AG09319 (cell line): ENCODE results near the gene TSSK3.
A peak's percentile ranks its signal among the peaks of the same experiment; 100 is the strongest.
"Not testable (repeated sequence)": the region's sequence is repeated elsewhere in the genome, so short reads cannot be mapped to it uniquely, and the experiment has no call there.

Experiments used
- DNase-seq: peaks from one replicate; pipeline ENCODE4 v3.0.0-alpha.2; 2010; ENCODE audit warnings: low read depth; ENCODE audit errors: extremely low read depth
- TF ChIP-seq, protein P1 (sequence below): IDR thresholded peaks from 2 replicates; pipeline ENCODE4 v1.5.1; 2011; ENCODE audit warnings: low read depth, mild to moderate bottlenecking, inconsistent platforms, low read length, moderate library complexity

Gene TSSK3

GRCh38 chr1:32351399-32352238, 10.7 kb upstream of the TSSK3 start:
- DNase-seq: peak; percentile 83
- TF ChIP-seq, protein P1, sequence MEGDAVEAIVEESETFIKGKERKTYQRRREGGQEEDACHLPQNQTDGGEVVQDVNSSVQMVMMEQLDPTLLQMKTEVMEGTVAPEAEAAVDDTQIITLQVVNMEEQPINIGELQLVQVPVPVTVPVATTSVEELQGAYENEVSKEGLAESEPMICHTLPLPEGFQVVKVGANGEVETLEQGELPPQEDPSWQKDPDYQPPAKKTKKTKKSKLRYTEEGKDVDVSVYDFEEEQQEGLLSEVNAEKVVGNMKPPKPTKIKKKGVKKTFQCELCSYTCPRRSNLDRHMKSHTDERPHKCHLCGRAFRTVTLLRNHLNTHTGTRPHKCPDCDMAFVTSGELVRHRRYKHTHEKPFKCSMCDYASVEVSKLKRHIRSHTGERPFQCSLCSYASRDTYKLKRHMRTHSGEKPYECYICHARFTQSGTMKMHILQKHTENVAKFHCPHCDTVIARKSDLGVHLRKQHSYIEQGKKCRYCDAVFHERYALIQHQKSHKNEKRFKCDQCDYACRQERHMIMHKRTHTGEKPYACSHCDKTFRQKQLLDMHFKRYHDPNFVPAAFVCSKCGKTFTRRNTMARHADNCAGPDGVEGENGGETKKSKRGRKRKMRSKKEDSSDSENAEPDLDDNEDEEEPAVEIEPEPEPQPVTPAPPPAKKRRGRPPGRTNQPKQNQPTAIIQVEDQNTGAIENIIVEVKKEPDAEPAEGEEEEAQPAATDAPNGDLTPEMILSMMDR: peak; percentile 17

GRCh38 chr1:32352239-32352745, 10.0 kb upstream of the TSSK3 start:
- TF ChIP-seq, protein P1: no peak
- no peak for DNase-seq

GRCh38 chr1:32352831-32353383, 9.4 kb upstream of the TSSK3 start:
- TF ChIP-seq, protein P1: no peak
- DNase-seq: no peak

DNA sequence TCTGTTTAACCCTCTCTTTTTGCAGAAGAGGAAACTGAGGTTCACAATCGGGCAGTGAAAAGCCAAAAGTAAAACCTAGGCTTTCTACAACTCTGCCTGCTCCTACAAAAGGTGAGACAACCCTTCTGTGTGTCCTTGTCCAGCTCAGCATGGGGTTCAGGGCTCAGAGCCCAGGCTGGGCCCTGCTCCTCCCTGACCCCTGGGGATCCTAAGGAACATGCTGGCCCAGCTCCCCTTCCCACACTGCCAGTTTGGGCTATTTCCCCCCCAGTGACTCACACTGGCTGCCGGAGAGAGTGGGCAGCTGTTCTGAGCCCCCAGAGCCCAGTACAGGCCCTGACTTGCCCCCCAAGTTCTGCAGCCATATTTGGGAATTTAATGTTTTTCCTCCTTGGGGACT, 8.9 kb upstream of the TSSK3 start:
- no peak for DNase-seq
- TF ChIP-seq, protein P1: no peak

DNA sequence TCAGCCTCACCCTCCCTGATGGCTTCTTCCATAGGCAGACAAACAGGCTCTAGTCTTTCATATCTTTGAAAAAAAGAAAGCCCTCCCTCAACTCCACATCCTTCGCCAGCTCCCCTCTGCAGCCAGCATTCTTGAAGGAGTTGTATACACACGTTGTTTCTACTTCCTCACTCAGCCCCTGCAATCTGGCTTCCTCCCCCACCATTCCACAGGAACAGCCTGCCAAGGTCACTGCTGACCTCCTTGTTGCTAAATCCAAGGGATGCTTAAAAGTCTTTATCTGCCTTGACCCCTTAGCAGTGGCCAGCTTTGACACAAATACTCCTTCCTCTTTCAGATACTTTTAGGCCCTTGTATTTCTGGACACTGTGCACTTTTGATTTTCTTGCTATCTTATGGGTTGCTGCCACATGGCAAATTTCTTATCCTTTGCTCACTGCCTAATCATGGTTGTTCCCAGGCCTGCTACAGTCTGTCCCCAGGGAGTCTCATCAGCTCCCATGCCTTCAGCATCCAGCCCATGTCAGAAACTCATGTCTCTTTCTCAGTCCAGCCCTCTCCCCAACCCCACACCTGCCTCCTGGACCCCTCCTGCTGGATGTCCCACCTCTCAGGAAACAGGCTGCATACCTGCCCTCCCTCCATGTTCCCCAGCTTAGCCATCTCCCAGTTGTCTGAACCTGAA, 8.3 kb upstream of the TSSK3 start:
- no peak for DNase-seq
- TF ChIP-seq, protein P1: no peak

- not testable (repeated sequence) for DNase-seq
Observed at GRCh38 chr1:32355778-32356177, 6.6 kb upstream of the TSSK3 start.

DNA sequence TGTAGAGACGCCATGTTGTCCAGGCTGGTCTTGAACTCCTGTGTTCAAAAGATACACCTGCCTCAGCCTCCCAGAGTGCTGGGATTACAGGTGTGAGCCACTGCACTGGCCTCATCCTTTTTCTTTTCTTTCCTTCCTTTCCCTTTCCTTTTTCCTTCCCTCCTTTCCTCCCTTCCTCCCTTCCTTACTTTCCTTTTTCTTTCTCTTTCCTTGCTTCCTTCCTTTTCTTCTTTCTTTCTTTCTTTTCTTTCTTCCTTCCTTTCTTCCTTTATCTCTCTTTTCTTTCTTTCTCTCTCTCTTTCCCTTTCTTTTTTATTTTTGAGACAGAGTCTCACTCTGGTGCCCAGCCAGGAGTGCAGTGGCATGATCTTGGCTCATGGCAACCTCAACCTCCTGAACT, 5.9 kb upstream of the TSSK3 start:
- DNase-seq: no peak
- TF ChIP-seq, protein P1: no peak
